Measurements from ENCODE around the gene NXNL1. TPM values are rescaled to one million over a fixed set of nuclear protein-coding genes. Genes with fewer than 3 reads are reported as not detected.

Gene NXNL1
- total and polyA plus RNA-seq, 2 of the 8 experiments (the other 6 are each of a cell fraction or from before 2014, with no cell fraction given), result not detected

GRCh38 chr19:17504456-17504855 lies 43.7 kb upstream of the NXNL1 start (continued):
- TF ChIP-seq CTCF (IDR thresholded peaks at IDR 0.05; ENCODE audit: control extremely low read depth in 1 of 3, insufficient read depth in 1 of 3, low read depth in 1 of 3, low read length in 3 of 3), result no peak
- no peak for TF ChIP-seq SRF (IDR thresholded peaks at IDR 0.05; ENCODE audit: low read depth, low read length)
- TF ChIP-seq CTBP2 (IDR thresholded peaks at IDR 0.05; ENCODE audit: borderline replicate concordance, insufficient read depth, insufficient read length, low read length), result no peak

Data from H1 (cell line).